Ectodermal cell (in vitro differentiated cells): Measurements from ENCODE around the gene CPAMD8.

Experiments
- H3K27ac ChIP-seq: 2 replicates; pipeline ENCODE4 v1.7.0; 2013; ENCODE audit warnings: mild to moderate bottlenecking, low read depth, low read length; ENCODE audit not compliant: insufficient read depth, poor library complexity, severe bottlenecking
- H3K27me3 ChIP-seq: 2 replicates; pipeline ENCODE4 v1.7.0; 2013; ENCODE audit warnings: mild to moderate bottlenecking, low read length; ENCODE audit not compliant: insufficient read depth, control insufficient read depth, poor library complexity, severe bottlenecking
- H3K36me3 ChIP-seq: one replicate; pipeline ENCODE4 v1.7.0; 2013; ENCODE audit warnings: low read length; ENCODE audit not compliant: control insufficient read depth, insufficient read depth
- H3K4me1 ChIP-seq: one replicate; pipeline ENCODE4 v1.7.0; 2013; ENCODE audit warnings: low read length; ENCODE audit not compliant: control insufficient read depth, insufficient read depth
- H3K4me3 ChIP-seq: 2 replicates; pipeline ENCODE4 v1.7.0; 2013; ENCODE audit warnings: low read depth, low read length, control low read depth; ENCODE audit not compliant: insufficient read depth
- H3K9me3 ChIP-seq: 2 replicates; pipeline ENCODE4 v1.7.0; 2013; ENCODE audit warnings: mild to moderate bottlenecking, low read length, moderate library complexity; ENCODE audit not compliant: control insufficient read depth
- WGBS, 2 experiments: methylation state at CpG; one replicate each; pipeline ENCODE4 v1.1.7; 2013; ENCODE audit warnings: missing lambda C conversion rate in 2 of 2; 5-methylcytosine and 5-hydroxymethylcytosine counted together

The CPAMD8 gene

GRCh38 chr19:16927883-16928282 is 98.7 kb downstream of the CPAMD8 start:
- H3K4me1 ChIP-seq = no peaks in the 10 kb centered on the region
- no peak overlapping the region for H3K27ac ChIP-seq
- no peaks in the 10 kb centered on the region for H3K27me3 ChIP-seq
- no peaks in the 10 kb centered on the region for H3K9me3 ChIP-seq
- 95% methylated on average over 13 of the region's 13 CpGs for WGBS, 2 experiments
- H3K36me3 ChIP-seq = no peaks in the 10 kb centered on the region
- no peak overlapping the region for H3K4me3 ChIP-seq

DNA sequence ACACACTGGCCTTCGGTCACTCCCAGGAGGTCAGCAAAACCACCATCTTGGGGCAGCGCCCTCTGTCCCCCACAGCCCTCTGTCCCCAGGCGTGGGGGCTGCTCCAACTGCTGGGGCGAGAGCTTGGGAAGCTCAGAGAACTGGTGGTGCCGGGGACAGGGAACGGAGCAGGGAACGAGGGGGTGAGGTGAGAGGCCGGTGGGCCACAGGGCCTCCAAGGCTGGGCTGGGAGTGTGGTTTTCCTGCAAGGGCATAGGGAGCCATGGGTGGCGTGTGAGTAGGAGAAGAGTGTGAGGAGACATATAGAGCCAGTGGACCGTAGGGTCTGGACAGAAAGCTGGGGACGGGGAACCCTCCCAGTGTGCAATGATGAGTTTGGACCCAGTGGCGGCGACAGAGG is 103.7 kb downstream of the CPAMD8 start:
- 93 to 95% methylated on average over 13 of the region's 13 CpGs for WGBS, 2 experiments
- no peaks in the 10 kb centered on the region for H3K4me1 ChIP-seq
- no peak overlapping the region for H3K27ac ChIP-seq
- no peaks in the 10 kb centered on the region for H3K9me3 ChIP-seq
- peaks cover 3% of the 10 kb centered on the region for H3K36me3 ChIP-seq
- no peaks in the 10 kb centered on the region for H3K27me3 ChIP-seq
- H3K4me3 ChIP-seq = no peak overlapping the region

DNA sequence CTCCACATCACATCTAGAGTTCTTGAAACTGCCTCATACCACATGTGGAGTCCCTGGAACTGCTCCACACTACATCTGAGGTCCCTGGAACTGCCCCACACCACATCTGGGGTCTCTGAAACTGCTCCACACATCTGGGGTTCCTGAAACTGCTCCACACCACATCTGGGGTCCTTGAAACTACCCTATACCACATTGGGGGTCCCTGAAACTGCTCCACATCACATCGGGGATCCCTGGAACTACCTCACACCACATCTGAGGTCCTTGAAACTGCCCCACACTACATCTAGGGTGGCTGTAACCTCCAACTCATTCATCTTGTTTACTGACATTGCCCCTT is 104.0 kb downstream of the CPAMD8 start:
- WGBS, 2 experiments = 88 to 94% methylated on average over 1 of the region's 1 CpG
- no peak overlapping the region for H3K4me3 ChIP-seq
- H3K27me3 ChIP-seq = no peaks in the 10 kb centered on the region
- no peaks in the 10 kb centered on the region for H3K9me3 ChIP-seq
- no peaks in the 10 kb centered on the region for H3K4me1 ChIP-seq
- H3K27ac ChIP-seq = no peak overlapping the region
- peaks cover 3% of the 10 kb centered on the region for H3K36me3 ChIP-seq

GRCh38 chr19:16921766-16922591 is 104.6 kb downstream of the CPAMD8 start:
- Histone ChIP-seq H3K4me3 (no peak overlapping the region), H3K4me1 (no peaks in the 10 kb centered on the region), H3K9me3 (no peaks in the 10 kb centered on the region), H3K27me3 (no peaks in the 10 kb centered on the region), H3K36me3 (peaks cover 3% of the 10 kb centered on the region), H3K27ac (no peak overlapping the region)
- WGBS, 2 experiments = 94% methylated on average over 21 of the region's 21 CpGs

- Histone ChIP-seq H3K27me3 (no peaks in the 10 kb centered on the region), H3K4me3 (no peak overlapping the region), H3K36me3 (peaks cover 3% of the 10 kb centered on the region), H3K4me1 (no peaks in the 10 kb centered on the region), H3K27ac (no peak overlapping the region), H3K9me3 (no peaks in the 10 kb centered on the region)
- WGBS, 2 experiments = 71 to 77% methylated on average over 11 to 12 of the region's 12 CpGs
Observed at GRCh38 chr19:16920816-16921529, 105.6 kb downstream of the CPAMD8 start.

DNA sequence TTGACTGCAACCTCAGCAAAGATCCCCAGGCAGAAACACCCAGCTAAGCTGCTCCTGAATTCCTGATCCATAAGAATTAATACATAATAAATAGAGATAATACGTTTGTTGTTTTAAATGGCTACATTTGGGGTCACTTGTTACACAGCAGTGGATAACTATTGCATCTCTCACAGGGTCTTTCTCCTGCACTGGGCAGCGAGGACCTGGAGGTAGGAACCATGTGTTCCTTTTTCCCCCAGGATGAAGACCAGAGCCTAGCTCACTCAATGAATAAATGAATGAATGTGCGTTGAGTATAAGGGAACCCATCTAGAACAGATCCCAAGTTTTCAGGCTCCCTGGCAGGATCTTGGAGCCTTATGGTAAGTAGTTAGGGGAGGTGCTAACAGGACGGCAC is 107.1 kb downstream of the CPAMD8 start:
- Histone ChIP-seq H3K36me3 (peaks cover 3% of the 10 kb centered on the region), H3K4me3 (no peak overlapping the region), H3K27me3 (no peaks in the 10 kb centered on the region), H3K4me1 (no peaks in the 10 kb centered on the region), H3K9me3 (no peaks in the 10 kb centered on the region), H3K27ac (no peak overlapping the region)
- WGBS, 2 experiments = 78 to 83% methylated on average over 4 of the region's 4 CpGs

DNA sequence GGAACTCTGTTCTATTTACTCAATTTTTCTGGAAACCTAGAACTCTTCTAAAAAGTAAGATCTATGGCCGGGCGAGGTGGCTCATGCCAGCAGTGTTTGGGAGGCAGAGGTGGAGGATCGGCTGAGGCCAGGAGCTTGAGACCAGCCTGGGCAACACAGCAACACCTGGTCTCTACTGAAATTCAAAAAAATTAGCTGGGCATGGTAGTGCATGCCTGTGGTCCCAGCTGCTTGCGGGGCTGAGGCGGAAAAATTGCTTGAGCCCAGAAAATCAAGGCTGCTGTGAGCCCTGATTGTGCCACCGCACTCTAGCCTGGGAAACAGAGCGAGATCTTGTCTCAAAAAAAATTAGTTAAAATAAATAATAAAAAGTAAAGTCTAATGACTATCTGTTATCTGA is 109.2 kb downstream of the CPAMD8 start:
- Histone ChIP-seq H3K4me1 (no peaks in the 10 kb centered on the region), H3K27ac (no peak overlapping the region), H3K36me3 (peaks cover 8% of the 10 kb centered on the region), H3K4me3 (no peak overlapping the region), H3K9me3 (no peaks in the 10 kb centered on the region), H3K27me3 (no peaks in the 10 kb centered on the region)
- WGBS, 2 experiments = 79 to 81% methylated on average over 7 of the region's 7 CpGs

GRCh38 chr19:16915734-16916133 is 110.9 kb downstream of the CPAMD8 start:
- Histone ChIP-seq H3K4me1 (no peaks in the 10 kb centered on the region), H3K27ac (no peak overlapping the region), H3K4me3 (no peak overlapping the region), H3K36me3 (peaks cover 8% of the 10 kb centered on the region), H3K9me3 (no peaks in the 10 kb centered on the region), H3K27me3 (no peaks in the 10 kb centered on the region)
- WGBS, 2 experiments = 57 to 61% methylated on average over 3 of the region's 3 CpGs

- Histone ChIP-seq H3K4me1 (no peaks in the 10 kb centered on the region), H3K36me3 (peaks cover 8% of the 10 kb centered on the region), H3K4me3 (no peak overlapping the region), H3K27ac (no peak overlapping the region), H3K9me3 (no peaks in the 10 kb centered on the region), H3K27me3 (no peaks in the 10 kb centered on the region)
- 77 to 81% methylated on average over 3 of the region's 3 CpGs for WGBS, 2 experiments
Observed at GRCh38 chr19:16915135-16915534, 111.5 kb downstream of the CPAMD8 start.

- 91 to 93% methylated on average over 11 of the region's 11 CpGs for WGBS, 2 experiments
Observed at GRCh38 chr19:16914421-16914820, 112.2 kb downstream of the CPAMD8 start.

More at GRCh38 chr19:16914421-16914820, 112.2 kb downstream of the CPAMD8 start:
- no peaks in the 10 kb centered on the region for H3K9me3 ChIP-seq
- H3K4me3 ChIP-seq = no peak overlapping the region
- H3K36me3 ChIP-seq = peaks cover 5% of the 10 kb centered on the region
- H3K27me3 ChIP-seq = no peaks in the 10 kb centered on the region
- H3K27ac ChIP-seq = no peak overlapping the region
- no peaks in the 10 kb centered on the region for H3K4me1 ChIP-seq
